ENCODE data around the gene U2AF2. TPM values are rescaled to one million over a fixed set of nuclear protein-coding genes. Genes with fewer than 3 reads are reported as not detected.
A peak's percentile ranks its signal among the peaks of the same experiment; 100 is the strongest.

U2AF2 gene
- total and polyA plus RNA-seq, 9 of the 15 experiments (the other 6 are each of a cell fraction or from before 2014, with no cell fraction given) = 3.0 to 331 (median 157) TPM

DNA sequence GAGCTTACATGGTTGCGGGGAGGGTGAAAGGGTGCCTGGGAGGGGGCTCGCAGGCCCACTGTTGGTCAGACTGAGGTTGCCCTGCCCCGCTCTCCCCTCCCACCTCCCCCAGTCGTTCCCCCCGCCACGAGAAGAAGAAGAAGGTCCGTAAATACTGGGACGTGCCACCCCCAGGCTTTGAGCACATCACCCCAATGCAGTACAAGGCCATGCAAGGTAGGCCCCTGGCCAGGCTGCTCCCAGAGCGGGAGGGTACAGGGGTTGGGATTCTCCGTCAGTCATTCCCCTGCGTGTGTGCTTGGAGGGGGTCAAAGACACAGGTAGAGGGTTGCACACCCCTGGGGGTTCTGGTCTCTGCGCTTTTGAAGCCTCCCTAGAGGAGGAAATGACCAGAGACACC lies 5.6 kb downstream of the U2AF2 start (continued):
- TF ChIP-seq, protein P1, sequence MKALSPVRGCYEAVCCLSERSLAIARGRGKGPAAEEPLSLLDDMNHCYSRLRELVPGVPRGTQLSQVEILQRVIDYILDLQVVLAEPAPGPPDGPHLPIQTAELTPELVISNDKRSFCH (CRISPR knock-in tag; IDR thresholded peaks at IDR 0.05) = no peak
- TF ChIP-seq, protein P1 (tag; IDR thresholded peaks at IDR 0.05) = no peak
- no peak for TF ChIP-seq HMG20A (CRISPR knock-in tag; conservative IDR thresholded peaks at IDR 0.05)
- TF ChIP-seq, protein P2, sequence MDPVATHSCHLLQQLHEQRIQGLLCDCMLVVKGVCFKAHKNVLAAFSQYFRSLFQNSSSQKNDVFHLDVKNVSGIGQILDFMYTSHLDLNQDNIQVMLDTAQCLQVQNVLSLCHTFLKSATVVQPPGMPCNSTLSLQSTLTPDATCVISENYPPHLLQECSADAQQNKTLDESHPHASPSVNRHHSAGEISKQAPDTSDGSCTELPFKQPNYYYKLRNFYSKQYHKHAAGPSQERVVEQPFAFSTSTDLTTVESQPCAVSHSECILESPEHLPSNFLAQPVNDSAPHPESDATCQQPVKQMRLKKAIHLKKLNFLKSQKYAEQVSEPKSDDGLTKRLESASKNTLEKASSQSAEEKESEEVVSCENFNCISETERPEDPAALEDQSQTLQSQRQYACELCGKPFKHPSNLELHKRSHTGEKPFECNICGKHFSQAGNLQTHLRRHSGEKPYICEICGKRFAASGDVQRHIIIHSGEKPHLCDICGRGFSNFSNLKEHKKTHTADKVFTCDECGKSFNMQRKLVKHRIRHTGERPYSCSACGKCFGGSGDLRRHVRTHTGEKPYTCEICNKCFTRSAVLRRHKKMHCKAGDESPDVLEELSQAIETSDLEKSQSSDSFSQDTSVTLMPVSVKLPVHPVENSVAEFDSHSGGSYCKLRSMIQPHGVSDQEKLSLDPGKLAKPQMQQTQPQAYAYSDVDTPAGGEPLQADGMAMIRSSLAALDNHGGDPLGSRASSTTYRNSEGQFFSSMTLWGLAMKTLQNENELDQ (CRISPR knock-in tag; IDR thresholded peaks at IDR 0.05; ENCODE audit: borderline replicate concordance) = no peak

DNA sequence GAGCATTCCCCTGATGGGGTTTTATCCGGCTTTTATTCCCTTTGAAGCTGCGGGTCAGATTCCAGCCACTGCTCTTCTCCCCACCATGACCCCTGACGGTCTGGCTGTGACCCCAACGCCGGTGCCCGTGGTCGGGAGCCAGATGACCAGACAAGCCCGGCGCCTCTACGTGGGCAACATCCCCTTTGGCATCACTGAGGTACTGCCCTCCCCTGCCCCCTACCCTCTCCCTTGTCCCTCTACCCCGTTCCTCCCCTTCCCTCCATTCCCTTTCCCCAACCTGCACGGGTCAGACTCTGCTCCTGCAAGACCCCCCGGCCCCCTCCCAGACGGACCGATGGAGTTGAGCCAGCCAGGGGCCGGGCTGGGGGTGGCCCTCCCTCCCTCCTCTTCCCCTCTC lies 6.2 kb downstream of the U2AF2 start:
- H3K79me2 ChIP-seq (ENCODE audit: control insufficient read depth, insufficient read depth, low read length) = peaks cover 88% of the 10 kb centered on the region
- in situ Hi-C loops (cut with MboI) (no loop called here), intact Hi-C loops (cut with micrococcal nuclease) (no loop called here)
- CTCF ChIA-PET (ENCODE audit: low intra/inter-chr PET ratio) = no interaction called here
- no peak overlapping the region for H3K4me2 ChIP-seq (ENCODE audit: insufficient read depth, low read length)
- H4K20me1 ChIP-seq (replicated peaks; ENCODE audit: control insufficient read depth, insufficient read depth, low read length) = peaks cover 64% of the 10 kb centered on the region
- no peak for TF ChIP-seq NR3C1 (CRISPR knock-in tag; IDR thresholded peaks at IDR 0.05)
- no peak for TF ChIP-seq TEAD2 (tag; IDR thresholded peaks at IDR 0.05)
- no peak for TF ChIP-seq CSDE1 (IDR thresholded peaks at IDR 0.05)
- TF ChIP-seq ZNF436 (CRISPR knock-in tag; IDR thresholded peaks at IDR 0.05) = no peak
- TF ChIP-seq, protein P3, sequence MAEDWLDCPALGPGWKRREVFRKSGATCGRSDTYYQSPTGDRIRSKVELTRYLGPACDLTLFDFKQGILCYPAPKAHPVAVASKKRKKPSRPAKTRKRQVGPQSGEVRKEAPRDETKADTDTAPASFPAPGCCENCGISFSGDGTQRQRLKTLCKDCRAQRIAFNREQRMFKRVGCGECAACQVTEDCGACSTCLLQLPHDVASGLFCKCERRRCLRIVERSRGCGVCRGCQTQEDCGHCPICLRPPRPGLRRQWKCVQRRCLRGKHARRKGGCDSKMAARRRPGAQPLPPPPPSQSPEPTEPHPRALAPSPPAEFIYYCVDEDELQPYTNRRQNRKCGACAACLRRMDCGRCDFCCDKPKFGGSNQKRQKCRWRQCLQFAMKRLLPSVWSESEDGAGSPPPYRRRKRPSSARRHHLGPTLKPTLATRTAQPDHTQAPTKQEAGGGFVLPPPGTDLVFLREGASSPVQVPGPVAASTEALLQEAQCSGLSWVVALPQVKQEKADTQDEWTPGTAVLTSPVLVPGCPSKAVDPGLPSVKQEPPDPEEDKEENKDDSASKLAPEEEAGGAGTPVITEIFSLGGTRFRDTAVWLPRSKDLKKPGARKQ (CRISPR knock-in tag; IDR thresholded peaks at IDR 0.05) = no peak
- TF ChIP-seq RBFOX2 (IDR thresholded peaks at IDR 0.05; ENCODE audit: low read depth, low read length) = 0 out of 2 replicates have a peak, but pooled peaks have one; percentile 16
- H3K4me3 ChIP-seq = no peak overlapping the region
- POLR2A ChIA-PET = interaction anchor here (0.6 kb wide), 1 partner anchor 1624 kb away, joined by 3 read pairs; no protein-coding TSS in a partner anchor
- H3K9ac ChIP-seq (ENCODE audit: insufficient read depth in 1 of 2, low read depth in 2 of 2, low read length in 2 of 2) = no peak overlapping the region
- H3K9me3 ChIP-seq (replicated peaks; ENCODE audit: control insufficient read depth, insufficient read depth, low read depth, low read length) = no peaks in the 10 kb centered on the region
- peaks cover 10% of the 10 kb centered on the region for H3K9me1 ChIP-seq (ENCODE audit: control insufficient read depth, insufficient read depth, low read length)
- WGBS (ENCODE audit: insufficient coverage, low coverage, missing lambda C conversion rate) = 89% methylated on average over 7 of the region's 16 CpGs
- DNase-seq (ENCODE audit: extremely low read depth in 1 of 4, low spot score in 3 of 4) = no peak
- no peak for FAIRE-seq
- H3K4me1 ChIP-seq (replicated peaks in 1 of 2; ENCODE audit: control insufficient read depth in 2 of 2, insufficient read depth in 2 of 2, low read length in 2 of 2) = peaks cover 20 to 21% of the 10 kb centered on the region in 2 experiments; a peak in 4 of 5 replicates
- H2AFZ ChIP-seq (ENCODE audit: low read depth, low read length) = no peak overlapping the region
- peaks cover 97% of the 10 kb centered on the region for H3K36me3 ChIP-seq (ENCODE audit: control insufficient read depth, insufficient read depth, low read length)
- BruUV-seq (replicated peaks) = no TSS peak
- no peaks in the 10 kb centered on the region for H3K27me3 ChIP-seq (ENCODE audit: control insufficient read depth in 2 of 2, insufficient read depth in 2 of 2, low read length in 2 of 2)
- no peak overlapping the region for H3K27ac ChIP-seq (ENCODE audit: extremely low read depth, low read depth, low read length)
- no peak for ATAC-seq

Data from K562 (cell line).